Measurements from ENCODE around the gene FAF1.

FAF1 gene

GRCh38 chr1:50491142-50491541, 468.9 kb downstream of the FAF1 start:
- DNase-seq (no peak), ATAC-seq (no peak)

- no peak for DNase-seq
- ATAC-seq, result peak; percentile 80
Observed at GRCh38 chr1:50490640-50491039, 469.4 kb downstream of the FAF1 start.

DNA sequence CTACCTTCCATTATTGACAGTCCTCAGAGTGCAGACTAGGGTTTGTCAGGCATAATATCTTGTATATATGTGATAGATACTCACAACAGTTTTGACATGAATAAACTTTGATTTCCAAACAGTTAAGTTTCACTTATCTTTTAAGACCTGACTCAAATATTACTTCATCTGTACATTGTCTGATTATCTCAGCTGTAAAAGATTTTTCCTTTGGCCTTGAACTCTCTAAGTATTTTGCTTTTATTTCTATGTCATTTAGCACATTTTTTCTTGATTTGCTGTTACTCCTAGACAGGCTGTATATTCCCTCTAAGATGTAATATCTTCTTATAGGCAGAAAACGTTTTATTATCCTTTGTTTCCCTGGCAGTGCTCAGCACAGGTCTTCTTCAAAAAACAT, 471.2 kb downstream of the FAF1 start:
- no peak for DNase-seq

DNA sequence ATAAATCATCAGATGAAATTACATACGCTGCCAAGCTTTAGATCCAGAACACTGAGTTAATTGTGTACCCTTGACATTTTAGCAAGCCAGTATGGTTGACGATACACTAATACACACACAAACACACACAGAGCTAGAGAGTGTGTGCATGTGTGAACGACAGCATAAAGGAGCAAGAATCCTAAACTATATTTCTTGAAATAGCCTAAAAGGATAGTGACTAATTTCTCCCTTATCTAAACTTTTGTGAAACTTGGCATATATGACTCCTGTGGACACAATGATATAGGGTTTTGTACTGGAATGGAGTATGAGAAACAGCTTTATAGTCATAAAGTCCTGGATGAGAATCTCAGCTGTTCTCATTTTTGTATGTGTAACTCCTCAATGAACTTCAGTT, 471.7 kb downstream of the FAF1 start:
- ATAC-seq, result no peak
- DNase-seq, result no peak

More for the DNA sequence above, 471.2 kb downstream of the FAF1 start:
- ATAC-seq, result no peak

DNA sequence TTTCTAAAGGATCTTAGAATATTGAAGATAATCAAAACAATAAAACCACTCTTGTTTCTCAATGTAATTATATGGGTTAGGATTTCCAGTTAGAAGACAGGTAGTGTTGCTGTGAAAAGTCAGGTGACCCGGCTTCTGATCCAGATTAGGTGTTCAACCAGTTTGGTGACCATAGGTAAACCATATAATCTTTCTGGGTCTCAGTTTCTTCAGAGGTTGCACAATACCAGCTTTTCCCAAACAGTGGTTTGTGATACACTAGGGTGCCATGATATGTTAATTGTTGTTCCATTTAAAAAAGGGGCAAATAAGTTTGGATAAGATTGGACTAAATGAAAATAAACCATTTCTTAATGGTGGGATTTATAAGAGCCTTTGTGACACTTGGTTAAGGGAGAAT, 472.3 kb downstream of the FAF1 start:
- DNase-seq, result no peak
- ATAC-seq, result no peak

DNA sequence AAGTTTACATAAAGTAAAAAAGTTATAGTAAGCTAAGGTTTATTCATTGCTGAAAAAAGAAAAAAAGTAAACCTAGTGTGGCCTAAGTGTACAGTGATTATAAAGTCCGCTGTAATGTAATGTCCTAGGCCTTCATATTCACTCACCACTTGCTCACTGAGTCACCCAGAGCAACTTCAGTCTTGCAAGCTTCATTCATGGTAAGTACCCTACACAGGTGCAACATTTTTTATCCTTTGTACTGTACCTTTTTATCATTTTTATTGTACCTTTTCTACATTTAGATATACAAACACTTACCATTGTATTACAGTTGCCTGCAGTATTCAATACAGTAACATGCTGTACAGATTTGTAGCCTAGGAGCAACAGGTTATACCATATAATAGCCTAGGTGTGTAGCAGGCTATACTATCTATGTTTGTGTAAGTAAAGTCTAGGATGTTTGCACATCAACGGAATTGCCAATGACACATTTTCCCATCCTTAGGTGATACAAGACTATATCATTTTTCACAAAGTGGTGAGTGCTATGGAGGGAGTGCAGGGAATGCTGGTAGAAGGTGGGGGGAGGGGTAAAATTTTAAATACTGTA, 478.8 kb downstream of the FAF1 start:
- DNase-seq (no peak), ATAC-seq (no peak)

GRCh38 chr1:50476800-50477199, 483.3 kb downstream of the FAF1 start:
- ATAC-seq (no peak), DNase-seq (no peak)

DNA sequence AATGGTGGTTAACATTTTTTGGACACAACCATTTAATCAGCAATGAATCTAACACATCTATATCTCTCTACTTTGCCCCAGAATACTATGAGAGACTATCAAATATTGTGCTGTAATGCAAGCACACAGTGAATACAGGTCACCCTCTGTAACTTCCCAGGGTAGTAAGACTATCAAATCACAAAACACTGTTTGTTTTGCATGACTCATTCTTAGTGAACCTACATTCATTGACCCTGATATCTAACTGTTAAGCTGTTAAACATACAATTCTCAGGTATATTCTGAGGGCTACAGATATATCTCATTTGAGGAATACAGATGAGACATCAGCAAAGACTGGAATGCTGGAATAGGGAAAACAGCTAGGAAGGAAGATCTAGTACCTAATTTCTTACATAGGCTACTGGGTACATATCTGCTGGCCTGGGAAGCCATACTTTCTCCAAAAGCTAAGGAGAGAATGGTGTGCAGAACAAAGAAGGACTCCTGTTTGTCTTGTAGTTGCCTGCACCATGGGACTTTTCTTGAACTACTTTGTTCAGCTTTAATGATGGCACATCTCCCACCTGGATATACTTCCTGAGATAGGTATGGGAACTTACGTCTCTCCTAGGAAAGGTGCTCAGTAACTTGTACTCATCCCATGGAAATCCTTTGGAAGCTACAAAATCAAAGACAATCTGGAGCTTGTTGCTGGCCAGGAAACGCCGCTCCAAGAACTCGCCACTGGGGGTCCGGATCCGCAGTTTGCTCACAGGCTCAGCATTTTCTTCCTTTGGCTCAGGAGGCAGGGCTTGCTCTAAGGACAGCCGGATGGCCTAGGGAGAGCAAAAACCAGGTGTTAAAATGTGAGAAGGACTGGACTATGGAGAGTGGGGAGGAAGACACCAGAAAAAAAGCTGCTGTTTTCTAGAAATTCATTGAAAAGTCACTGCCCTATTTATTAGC, 484.9 kb downstream of the FAF1 start:
- ATAC-seq (no peak), DNase-seq (no peak)

DNA sequence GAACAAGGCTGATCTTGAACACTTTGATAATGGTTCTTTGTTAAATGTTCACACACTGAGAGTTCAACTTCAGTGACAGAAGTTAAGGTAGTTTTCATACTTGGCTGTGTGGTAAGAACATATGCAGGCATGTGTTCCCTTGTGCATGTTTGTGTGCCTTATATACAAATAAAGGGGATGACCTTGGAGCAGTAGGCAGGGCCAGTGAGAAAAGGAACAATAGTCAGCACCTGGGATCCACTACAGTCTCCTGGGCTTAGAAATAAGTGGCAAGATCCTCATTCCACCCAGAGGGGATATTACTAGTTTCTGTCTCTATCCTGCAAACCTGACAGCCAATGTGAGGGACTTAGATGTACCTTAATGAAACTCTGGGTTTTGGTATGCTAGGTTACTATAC, 486.6 kb downstream of the FAF1 start:
- DNase-seq (no peak), ATAC-seq (no peak)

DNA sequence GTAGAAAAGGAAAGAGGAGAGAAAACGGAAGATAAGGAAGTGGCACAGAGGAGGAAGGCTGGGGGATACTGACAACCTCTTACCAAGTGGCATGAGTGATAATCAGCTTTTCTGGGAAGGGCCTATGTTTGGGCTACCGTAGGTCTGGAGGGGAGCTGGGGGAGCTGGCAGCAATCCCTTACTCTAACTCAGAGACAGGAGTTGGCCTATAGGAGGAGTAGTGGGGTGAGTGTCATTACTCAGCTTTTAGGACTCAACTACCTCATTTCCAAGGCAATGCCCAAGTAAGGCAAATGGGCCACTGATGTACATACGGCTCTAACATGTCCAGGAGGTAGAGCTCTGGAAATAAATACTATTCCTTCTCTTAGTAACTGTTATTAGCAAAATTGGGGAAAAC, 488.1 kb downstream of the FAF1 start:
- no peak for ATAC-seq

GRCh38 chr1:50462964-50463363, 497.1 kb downstream of the FAF1 start:
- ATAC-seq (no peak), DNase-seq (no peak)

More for the DNA sequence above, 488.1 kb downstream of the FAF1 start:
- DNase-seq, result no peak

GRCh38 chr1:50458507-50458906, 501.6 kb downstream of the FAF1 start:
- no peak for ATAC-seq
- no peak for DNase-seq

GRCh38 chr1:50454911-50455310, 505.2 kb downstream of the FAF1 start:
- no peak for ATAC-seq
- no peak for DNase-seq

DNA sequence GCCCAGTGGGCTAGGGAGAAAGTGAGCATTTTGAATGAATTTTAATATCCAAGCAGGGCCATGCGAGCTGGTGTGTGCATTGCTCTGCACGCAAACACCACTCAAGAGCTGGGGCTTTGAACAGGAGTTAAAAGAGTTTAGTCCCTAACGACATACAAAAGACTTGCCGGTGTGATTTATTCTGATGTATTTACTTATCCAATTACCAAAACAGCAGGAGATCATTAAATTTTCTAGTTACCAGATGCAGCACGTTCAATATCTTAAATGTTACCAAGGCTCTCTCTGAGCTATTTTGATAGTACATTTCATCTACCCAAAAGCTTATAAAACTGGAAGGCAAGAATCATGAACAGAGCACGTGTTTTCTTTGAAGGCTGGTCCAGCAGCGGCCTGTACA, 506.8 kb downstream of the FAF1 start:
- no peak for ATAC-seq
- DNase-seq, result no peak

DNA sequence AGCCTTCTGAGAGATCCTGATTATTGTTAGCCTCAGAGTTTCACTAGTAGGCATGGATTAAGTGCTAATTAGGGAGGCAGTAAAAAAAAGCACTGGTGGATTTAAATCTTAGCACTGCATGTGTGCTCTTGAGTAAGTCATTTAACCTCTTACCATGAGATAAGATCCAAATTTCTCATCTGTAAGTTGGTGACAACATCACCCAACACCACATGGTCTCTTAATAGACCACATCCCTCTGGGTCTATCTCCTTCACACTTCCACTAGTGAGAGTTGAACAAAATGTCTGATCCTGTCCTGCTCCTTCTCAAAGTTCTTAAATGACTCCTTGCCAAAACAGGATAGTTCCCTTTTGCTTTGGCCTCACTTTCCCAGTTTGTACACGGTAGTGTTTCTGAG, 507.4 kb downstream of the FAF1 start:
- DNase-seq (no peak), ATAC-seq (no peak)

- ATAC-seq (peak; percentile 52), DNase-seq (no peak)
Observed at GRCh38 chr1:50450861-50451653, 509.0 kb downstream of the FAF1 start.

GRCh38 chr1:50447961-50448360, 512.1 kb downstream of the FAF1 start:
- DNase-seq (no peak), ATAC-seq (no peak)

DNA sequence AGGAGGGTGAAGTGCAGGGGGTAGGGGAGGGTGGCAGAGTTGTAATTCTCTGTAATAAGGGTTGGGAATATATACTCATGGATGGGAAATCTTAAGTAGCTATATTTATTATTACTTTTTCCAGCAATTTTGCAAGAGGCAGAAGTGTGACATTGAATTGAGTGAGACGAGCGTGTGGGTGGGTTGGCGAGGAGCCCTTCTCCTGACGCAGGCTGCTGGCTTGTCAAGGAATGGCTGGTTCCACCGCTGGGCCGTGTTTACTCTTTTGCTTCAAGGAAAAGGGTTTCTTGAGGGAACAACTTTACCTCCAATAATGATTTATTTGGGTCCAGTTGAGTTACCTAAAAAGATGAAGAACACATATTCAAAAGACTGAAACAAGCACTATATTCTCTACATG, 518.9 kb downstream of the FAF1 start:
- DNase-seq (no peak), ATAC-seq (no peak)

- ATAC-seq (no peak), DNase-seq (no peak)
Observed at GRCh38 chr1:50438945-50439344, 521.1 kb downstream of the FAF1 start.

GRCh38 chr1:50436489-50436888, 523.6 kb downstream of the FAF1 start:
- no peak for DNase-seq
- ATAC-seq, result no peak

DNA sequence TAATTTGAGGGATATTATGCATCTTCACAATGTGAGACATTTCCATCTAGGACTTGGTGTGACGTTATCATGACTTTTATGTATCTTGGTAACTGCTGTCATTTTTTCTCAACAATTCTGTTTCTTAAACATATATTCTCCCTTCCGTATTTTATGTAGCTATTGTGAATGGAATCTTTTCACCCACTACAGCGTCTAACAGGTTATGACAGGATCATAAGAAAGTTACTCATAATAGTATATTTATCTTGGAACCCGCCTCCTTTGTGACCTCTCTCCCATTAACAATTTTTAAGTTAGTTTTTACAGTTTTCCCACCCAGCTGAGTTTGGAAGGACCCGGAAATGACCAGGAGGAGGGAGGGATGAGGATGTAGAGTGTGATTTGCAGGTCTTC, 530.1 kb downstream of the FAF1 start:
- ATAC-seq (no peak), DNase-seq (no peak)

DNA sequence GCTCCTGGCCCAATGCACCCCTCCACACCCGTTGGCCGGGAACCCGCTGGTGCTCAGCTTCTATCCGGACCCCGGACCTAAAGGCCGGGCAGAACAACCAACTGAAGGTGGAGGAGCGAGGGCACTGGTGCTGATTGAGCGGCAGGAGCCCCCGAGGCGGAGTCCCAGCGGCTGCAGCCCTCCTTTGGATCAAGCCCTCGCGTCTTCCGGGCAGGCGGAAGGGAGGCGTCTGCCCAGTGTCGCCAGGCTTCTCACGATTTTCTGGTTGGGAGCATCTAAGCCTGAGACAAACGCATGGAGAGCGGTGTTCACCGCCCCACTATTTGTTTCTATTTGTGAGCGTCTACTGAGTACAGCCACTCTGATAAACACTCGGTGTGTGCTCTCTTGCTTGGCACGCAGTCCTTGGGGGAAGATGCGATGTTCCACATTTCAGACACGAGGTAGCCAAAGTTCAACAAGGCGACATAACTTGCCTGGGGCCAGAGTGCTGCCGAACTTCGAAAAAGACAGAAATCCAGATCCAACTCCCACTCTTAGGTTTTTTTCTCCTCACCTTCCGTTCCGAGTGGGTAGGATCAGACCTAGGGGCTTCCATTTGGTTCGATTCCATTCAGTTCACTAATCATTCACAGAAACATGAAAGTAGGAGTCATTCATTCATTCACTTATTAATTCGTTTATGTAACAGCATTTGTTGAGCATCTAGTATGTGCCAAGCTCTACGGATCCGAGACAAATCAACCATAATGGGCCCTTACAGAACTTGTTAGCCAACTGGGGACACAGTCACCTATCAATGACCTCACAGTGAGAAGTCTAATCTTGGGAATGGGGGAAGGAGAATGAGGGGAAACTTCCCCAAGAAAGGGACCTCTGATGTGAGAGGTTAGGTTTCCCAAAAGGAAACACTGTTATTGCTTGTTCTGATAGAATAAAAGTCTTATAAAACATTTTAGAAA, 532.0 kb downstream of the FAF1 start:
- DNase-seq (peak; percentile 10), ATAC-seq (no peak)
